GM21360 (cell line): ENCODE results near the gene NXN.
"Not testable (repeated sequence)": the region's sequence is repeated elsewhere in the genome, so short reads cannot be mapped to it uniquely, and the experiment has no call there.

ENCODE experiments used
- ATAC-seq: cut with Tn5 transposase; IDR thresholded peaks from one replicate; pipeline ENCODE4 v1.9.1; 2021; ENCODE audit warnings: mild to moderate bottlenecking, moderate library complexity; ENCODE audit not compliant: unreplicated experiment

The NXN gene

DNA sequence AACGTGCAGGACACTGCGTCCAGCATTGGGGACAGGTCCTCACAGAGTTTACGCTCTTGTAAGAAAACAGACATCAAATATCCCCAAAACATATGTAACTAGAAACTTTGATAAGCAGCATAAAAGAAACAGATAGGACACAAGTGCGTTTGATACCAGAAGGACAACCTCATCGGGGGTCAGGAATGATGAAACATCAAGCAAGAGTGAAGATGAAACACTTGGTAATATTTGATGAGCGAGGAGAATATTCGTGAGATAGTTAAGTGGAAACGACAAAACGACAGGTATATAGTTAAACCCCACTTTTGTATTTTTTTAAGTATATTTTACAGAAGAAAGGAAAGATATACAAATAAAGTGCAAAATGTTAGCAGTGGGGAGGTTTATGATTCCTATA, 55.9 kb downstream of the NXN start:
- no peak for ATAC-seq

- ATAC-seq = no peak
Measured at GRCh38 chr17:921161-921560, 58.4 kb downstream of the NXN start.

GRCh38 chr17:920190-920589, 59.4 kb downstream of the NXN start:
- ATAC-seq = no peak

DNA sequence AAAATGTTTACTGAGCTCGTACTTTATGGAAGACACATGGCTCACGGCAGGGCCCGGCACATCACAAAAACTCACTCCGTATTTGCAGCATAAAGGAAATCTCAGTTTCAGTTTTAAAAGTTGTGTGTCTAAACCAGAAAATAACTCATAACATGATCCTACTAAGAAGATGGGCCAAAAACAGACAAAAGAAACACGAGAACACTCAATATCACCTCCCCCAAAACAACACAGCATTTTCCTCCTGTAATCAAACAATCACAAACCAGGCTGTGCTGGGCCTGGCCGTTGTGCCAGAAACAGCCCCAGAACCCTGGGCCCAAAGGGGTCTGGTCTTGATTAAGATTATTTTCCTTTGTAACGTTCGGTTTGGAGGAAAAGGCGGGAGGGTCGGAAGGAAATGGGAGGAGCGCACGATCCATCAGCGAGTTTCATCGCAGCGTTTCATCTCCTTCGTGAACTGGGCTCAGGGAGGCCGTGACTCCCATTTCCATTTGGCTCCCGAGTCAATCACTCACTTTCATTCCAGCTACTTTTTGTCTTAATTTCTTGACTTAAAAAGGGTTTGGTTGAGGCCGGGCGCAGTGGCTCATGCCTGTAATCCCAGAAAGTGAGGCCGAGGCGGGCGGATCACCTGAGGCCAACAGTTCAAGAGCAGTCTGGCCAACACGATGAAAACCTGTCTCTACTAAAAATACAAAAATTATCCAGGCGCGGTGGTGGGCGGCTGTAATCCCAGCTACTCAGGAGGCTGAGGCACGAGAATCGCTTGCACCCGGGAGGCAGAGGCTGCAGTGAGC, 61.4 kb downstream of the NXN start:
- ATAC-seq = no peak

DNA sequence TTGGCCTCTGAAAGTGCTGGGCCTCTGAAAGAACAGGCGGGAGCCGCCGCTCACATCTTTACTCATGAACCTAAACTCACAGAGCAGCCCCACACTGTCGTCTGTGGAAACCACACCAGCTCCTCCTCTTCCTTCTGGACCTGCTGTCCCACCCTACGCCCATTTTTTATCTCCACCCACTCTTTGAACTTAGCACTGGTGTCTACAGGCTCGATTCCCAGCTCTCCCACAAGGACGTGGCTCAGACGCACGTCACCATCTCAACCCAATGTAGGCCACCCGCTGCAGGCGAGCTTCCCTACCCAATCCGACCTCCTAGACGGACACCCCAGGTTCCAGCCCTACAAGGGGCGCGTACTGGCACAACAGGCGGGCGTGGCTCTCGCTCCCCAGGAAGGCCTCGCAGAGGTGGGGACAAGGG, 62.2 kb downstream of the NXN start:
- no peak for ATAC-seq

GRCh38 chr17:916315-916714, 63.3 kb downstream of the NXN start:
- ATAC-seq = no peak

DNA sequence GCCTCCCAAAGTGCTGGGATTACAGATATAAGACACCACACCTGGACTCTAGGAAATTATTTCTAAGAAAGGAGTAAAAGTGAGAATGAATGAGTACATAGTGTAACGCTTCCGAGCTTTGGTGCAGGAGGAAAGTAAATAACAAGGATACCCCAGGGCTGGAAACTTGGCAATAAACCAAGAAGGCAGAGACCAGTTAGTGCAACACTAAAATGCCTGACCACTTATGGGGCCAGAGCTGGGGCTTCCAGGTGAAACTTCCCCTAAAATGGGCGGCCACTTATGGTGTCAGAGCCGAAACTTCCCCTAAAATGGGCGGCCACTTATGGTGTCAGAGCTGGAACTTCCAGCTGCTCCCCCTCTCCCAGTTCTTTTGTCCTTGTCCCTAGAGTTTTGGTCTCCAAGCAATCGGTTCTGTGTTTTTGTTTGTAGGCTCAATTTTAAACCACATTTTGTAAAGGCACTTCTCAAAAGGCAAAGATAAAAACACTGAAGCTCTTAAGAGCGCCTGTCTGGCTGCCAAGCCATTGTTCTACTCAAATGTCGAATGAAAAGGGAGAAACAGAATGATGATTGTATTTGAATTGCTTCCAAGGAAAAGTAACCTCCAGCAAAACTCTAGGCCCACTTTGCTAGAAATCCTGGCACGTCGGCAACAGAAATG, 63.9 kb downstream of the NXN start:
- ATAC-seq = no peak

GRCh38 chr17:914561-914960, 65.0 kb downstream of the NXN start:
- ATAC-seq = no peak

DNA sequence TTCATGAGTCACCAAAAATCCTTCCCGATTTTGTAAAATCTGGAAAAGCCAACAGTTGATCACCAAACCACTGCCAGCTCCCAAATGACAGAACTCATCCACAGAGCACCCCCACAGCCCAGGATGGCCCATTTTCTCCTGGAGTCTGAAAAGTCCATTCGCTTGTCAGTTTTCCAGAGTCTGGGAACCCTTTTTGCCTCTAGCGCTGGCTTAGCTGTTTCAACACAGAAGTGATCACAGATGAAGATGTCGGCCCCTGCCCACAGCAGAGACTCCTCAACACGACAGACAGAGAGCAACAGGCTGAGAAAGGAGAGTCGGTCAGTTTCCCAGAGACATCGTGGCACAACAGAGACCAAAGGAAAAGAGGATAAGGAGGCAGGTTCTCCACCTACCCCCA, 66.4 kb downstream of the NXN start:
- no peak for ATAC-seq

DNA sequence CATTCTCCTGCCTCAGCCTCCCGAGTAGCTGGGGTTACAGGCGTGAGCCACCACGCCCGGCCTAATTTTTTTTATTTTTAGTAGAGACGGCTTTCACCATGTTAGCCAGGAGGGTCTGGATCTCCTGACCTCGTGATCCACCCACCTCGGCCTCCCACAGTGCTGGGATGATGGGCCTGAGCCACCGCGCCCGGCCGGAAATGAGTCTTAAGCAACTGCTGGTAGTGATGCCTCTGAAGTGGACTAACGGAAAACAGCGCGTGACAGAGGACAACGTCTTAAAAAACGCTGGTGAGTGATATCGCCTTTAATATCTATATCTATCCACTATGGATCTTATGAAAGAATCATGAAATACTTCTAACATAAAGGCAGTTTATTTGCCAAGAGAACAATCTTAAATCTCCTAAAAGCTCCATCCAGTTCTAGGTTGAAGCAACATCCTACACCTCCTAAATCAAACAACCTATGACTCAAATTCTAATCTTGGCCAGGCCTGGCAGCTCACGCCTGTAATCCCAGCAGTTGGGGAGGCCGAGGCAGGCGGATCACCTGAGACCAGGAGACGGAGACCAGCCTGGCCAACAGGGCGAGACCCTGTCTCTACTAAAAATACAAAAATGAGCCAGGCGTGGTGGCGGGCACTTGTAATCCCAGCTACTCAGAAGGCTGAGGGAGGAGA, 69.8 kb downstream of the NXN start:
- ATAC-seq = no peak

GRCh38 chr17:907725-908124, 71.9 kb downstream of the NXN start:
- ATAC-seq = no peak

DNA sequence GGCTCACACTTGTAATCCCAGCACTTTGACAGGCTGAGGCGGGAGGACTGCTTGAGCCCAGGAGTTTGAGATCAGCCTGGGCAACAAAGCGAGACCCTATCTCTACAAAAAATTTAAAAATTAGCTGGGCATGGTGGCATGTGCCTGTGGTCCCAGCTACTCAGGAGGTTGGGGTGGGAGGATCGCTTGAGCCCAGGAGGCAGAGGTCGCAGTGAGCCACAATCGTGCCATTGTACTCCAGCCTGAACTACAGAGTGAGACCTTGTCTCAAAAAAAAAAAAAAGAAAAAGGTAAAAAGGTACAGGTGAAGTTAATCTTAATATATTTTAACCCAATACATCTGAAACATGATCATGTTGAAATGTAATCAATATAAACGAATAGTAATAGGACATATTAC, 73.9 kb downstream of the NXN start:
- ATAC-seq = not testable (repeated sequence)

DNA sequence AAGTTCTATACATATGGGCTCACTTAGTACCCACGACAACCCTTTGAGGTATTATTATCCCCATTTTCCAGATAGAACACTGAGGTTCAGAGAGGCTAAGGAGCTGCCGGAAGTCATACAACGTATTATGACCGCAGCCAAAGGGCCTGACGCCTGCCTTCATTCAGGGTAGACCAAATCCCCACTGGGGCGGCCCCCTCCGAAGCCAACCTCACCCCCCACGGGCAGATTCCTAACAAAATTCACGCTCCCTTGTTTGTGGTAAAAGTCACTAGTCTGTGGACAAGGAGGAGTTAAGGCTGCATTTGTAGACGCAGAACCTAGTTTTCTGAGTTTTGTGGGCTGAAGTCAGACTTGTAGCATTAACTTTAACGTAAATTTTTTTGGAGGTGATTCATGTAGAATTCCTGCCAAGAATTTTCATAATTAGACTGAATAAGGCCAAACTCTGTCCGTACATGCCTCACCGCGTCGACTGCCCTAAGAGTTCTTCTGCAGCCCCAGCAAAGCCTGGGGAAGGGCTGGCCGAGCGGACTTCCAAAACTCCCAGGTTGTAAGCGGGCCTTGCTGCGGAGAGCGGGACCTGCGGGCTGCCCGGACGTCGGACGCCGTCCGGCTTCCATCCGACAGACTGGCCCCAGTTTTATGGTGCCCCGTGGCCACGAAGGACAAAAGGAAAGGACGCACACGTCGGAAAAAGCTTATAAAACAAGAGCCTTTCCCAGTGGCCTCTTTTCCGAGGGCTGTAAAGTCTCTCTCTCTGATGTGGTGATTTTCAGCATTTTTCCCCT, 75.7 kb downstream of the NXN start:
- ATAC-seq = no peak

GRCh38 chr17:902463-902862, 77.1 kb downstream of the NXN start:
- no peak for ATAC-seq

DNA sequence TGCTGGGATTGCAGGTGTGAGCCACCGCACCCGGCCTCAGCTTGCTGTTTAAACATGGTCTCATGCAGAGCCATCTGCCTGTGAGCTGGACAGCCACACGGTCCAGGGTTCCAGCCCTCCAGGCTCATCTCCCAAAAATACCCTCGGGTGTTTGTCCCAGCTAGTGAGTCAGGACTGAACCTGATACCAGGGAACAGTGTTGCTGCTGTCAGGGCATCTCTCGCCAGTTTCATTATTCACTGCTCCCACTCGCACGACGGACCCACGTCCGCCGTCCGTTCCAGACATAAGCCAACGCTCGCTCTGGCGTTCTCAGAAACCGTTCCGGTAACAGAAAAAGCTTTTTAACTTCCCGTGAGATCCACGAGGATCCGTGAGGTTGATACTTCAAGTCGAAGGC, 77.6 kb downstream of the NXN start:
- no peak for ATAC-seq

GRCh38 chr17:901191-901950, 78.2 kb downstream of the NXN start:
- ATAC-seq = no peak

DNA sequence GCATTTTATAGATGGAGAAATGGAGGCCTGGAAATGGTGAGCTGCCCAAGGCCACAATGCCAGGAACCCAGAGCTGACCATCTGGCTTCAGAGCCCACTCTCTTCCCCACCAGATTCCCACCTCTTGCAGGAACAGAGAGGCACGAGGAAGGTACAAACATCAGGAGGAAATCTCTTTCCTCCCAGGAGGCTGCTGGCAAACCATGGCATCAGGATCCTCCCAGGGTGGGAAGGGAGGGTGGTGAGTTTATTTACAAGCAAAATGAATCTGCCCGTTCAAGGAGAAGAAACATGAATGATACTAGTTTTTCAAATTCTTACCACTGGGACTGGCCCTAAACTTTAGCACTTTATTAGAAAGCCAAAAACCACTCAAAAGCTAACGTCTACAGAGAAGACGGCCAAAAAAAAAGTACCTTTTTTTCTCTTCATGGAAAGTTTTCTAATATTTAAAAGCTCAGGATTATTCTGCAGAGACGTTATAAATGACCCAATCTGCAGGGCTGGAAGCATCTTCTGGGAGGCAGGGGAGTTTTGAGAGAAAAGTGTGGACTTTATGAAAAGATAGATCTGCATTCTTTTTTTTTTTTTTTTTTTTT, 79.1 kb downstream of the NXN start:
- ATAC-seq = no peak

DNA sequence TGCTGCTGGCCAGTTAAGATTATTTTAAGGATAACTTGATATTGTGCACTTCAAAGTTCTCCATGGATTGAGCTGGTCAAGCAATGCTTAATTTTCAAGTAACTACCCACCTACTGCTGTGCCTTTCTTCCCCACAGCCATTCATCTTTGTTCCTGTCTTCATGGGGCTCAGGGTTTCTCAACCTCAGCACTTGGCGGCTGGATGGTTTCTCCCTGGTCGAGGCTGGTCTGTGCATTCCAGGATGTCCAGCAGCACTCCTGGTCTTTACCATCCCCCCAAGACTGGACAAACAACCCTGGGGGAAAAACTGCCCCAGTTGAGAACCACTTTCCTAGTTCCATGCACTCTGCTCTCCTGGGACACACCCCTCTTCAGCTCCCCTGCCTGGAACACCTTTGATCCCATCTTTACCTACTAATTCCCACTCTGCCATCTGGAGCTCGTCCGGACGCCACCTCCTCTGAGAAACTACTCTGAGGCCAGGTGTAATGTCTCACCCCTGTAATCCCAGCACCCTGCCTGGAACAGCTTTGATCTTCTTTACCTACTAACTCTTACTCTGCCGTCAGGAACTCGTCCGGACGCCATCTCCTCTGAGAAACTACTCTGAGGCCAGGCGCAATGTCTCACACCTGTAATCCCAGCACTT, 81.5 kb downstream of the NXN start:
- no peak for ATAC-seq

DNA sequence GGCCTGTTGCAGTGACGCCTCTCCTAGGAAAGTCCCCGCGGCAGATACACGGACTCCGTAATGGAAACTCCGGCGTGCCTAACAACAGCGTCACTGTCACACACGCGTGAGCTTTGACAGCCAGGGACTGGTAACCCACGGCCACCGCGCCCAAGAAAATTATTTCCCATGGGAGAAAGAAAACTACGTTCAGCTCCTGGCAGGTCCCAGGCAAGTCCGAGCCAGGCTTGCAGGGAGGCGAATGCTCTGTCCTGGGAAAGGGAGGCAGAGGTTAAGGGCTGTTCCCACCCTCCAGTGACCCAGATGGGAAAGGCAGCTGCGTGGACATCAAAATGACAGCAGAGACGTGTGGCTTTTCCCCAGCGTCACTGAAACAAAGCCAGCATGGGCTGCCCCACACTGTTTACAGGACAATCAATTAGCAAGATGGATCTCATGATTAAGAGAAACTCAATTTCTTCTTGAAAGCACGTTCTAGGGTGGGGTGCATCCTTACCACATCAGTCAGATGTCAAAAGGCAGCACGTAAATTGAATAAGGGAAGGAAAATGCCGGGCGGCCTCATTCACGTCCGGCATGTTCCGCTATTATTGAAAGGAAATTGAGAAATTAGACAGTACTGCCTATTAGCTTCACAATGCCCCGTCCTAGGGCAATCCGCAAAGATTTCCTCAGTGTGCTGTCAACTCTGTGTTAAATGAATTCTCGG, 82.5 kb downstream of the NXN start:
- ATAC-seq = no peak
